Right atrium auricular region (tissue), 2 donors: ENCODE results near the gene CERS3. TPM values are rescaled to one million over a fixed set of nuclear protein-coding genes. Genes with fewer than 3 reads are reported as not detected.

Source experiments
- DNase-seq: peaks from one replicate; pipeline ENCODE4 v3.0.0-alpha.2; 2019; ENCODE audit warnings: low spot score
- H3K27ac ChIP-seq, 2 donors: fragments of 200-600 bp; sonication (generic); 1 replicate in 1 of 2; 2 replicates in 1 of 2; pipeline ENCODE4 v1.5.1; 2016 to 2019
- H3K27me3 ChIP-seq, 2 donors: fragments of 200-600 bp; sonication (generic); one replicate each; pipeline versions ENCODE4 v1.5.1 to v1.6.0; 2017 to 2019
- H3K36me3 ChIP-seq: fragments of 200-600 bp; sonication (generic); one replicate; pipeline ENCODE4 v1.5.1; 2016
- H3K4me1 ChIP-seq, 2 donors: fragments of 200-600 bp; sonication (generic); one replicate each; pipeline versions ENCODE4 v1.5.1 to v1.6.0; 2017 to 2019
- H3K4me3 ChIP-seq, 2 donors: fragments of 200-600 bp; sonication (generic); 1 replicate in 1 of 2; 2 replicates in 1 of 2; pipeline ENCODE4 v1.5.1; 2017 to 2019; ENCODE audit warnings: mild to moderate bottlenecking in 1 of 2, moderate library complexity in 1 of 2
- H3K9me3 ChIP-seq, 2 donors: fragments of 200-600 bp; sonication (generic); one replicate each; pipeline ENCODE4 v1.5.1; 2019
- CTCF ChIP-seq, 2 donors: fragments of 200-600 bp; sonication (generic); IDR thresholded peaks; one replicate each; pipeline ENCODE4 v1.5.1; 2019; ENCODE audit warnings: antibody characterized with exemption in 2 of 2
- total RNA-seq, 2 donors: library from RNA; depleted of rRNA; stranded (reverse); fragments of >200 nt; gene quantifications; one replicate each; pipeline ENCODE4 v1.1.0, GENCODE V29; 2016

The CERS3 gene
- total RNA-seq, 2 donors from 2014 or later: not detected

- H3K27ac ChIP-seq: no peak overlapping the region
- H3K27me3 ChIP-seq: no peaks in the 10 kb centered on the region
- peaks cover 0 to 9% of the 10 kb centered on the region in 2 donors for H3K4me1 ChIP-seq
- H3K4me3 ChIP-seq: no peak overlapping the region
- TF ChIP-seq CTCF (IDR thresholded peaks at IDR 0.05): no peak
- no peaks in the 10 kb centered on the region for H3K36me3 ChIP-seq
- no peak for DNase-seq
- peaks cover 0 to 4% of the 10 kb centered on the region in 2 donors for H3K9me3 ChIP-seq
Measured at GRCh38 chr15:100526027-100526481, 2.7 kb downstream of the CERS3 start.

- peaks cover 0 to 4% of the 10 kb centered on the region in 2 donors for H3K9me3 ChIP-seq
- no peaks in the 10 kb centered on the region for H3K27me3 ChIP-seq
- no peak overlapping the region for H3K4me3 ChIP-seq
- no peak for DNase-seq
- peaks cover 0 to 9% of the 10 kb centered on the region in 2 donors for H3K4me1 ChIP-seq
- no peak overlapping the region for H3K27ac ChIP-seq
- H3K36me3 ChIP-seq: no peaks in the 10 kb centered on the region
- no peak for TF ChIP-seq CTCF (IDR thresholded peaks at IDR 0.05)
Measured at GRCh38 chr15:100525436-100525835, 3.3 kb downstream of the CERS3 start.

- TF ChIP-seq CTCF (IDR thresholded peaks at IDR 0.05): no peak
- DNase-seq: no peak
- no peak overlapping the region for H3K27ac ChIP-seq
- H3K4me3 ChIP-seq: no peak overlapping the region
- H3K9me3 ChIP-seq: peaks cover 0 to 4% of the 10 kb centered on the region in 2 donors
- H3K4me1 ChIP-seq: peaks cover 0 to 9% of the 10 kb centered on the region in 2 donors
- H3K36me3 ChIP-seq: no peaks in the 10 kb centered on the region
- H3K27me3 ChIP-seq: no peaks in the 10 kb centered on the region
Measured at GRCh38 chr15:100524326-100524725, 4.4 kb downstream of the CERS3 start.

DNA sequence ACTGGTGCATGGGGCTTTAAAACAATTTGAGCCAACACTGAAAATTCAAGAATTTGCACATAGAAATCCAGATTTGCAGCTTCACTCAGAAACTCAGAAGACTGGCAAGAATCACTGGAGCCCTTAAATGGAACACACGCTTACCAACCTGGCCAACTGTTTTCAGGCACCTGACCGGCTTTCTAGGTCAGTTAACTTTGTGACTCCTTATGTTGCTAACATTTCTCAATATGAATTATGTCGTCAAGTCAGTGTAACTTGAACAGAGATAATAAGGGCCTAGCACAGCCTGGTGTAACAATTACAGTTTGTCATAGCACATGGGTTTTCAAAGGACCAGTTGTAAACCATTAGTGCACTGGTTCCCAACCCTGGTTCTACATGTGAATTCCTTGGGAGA lies 6.8 kb downstream of the CERS3 start:
- H3K9me3 ChIP-seq: peaks cover 0 to 4% of the 10 kb centered on the region in 2 donors
- no peaks in the 10 kb centered on the region for H3K27me3 ChIP-seq
- DNase-seq: no peak
- no peak for TF ChIP-seq CTCF (IDR thresholded peaks at IDR 0.05)
- H3K36me3 ChIP-seq: no peaks in the 10 kb centered on the region
- no peak overlapping the region for H3K4me3 ChIP-seq
- H3K27ac ChIP-seq: no peak overlapping the region
- peaks cover 0 to 16% of the 10 kb centered on the region in 2 donors for H3K4me1 ChIP-seq

GRCh38 chr15:100520132-100520921 lies 8.4 kb downstream of the CERS3 start:
- H3K4me3 ChIP-seq: no peak overlapping the region
- no peak overlapping the region for H3K27ac ChIP-seq
- no peak for DNase-seq
- H3K27me3 ChIP-seq: no peaks in the 10 kb centered on the region
- H3K9me3 ChIP-seq: peaks cover 0 to 4% of the 10 kb centered on the region in 2 donors
- H3K4me1 ChIP-seq: peaks cover 0 to 15% of the 10 kb centered on the region in 2 donors
- TF ChIP-seq CTCF (IDR thresholded peaks at IDR 0.05): no peak
- H3K36me3 ChIP-seq: no peaks in the 10 kb centered on the region
